Activated CD8-positive, alpha-beta memory T cell treated with anti-CD3 and anti-CD28 coated beads, Interleukin-2, amount 50 U/mL, for 1 hour (primary cell): ENCODE results near the gene SKI.

Experiments
- DNase-seq: peaks from one replicate; pipeline ENCODE4 v3.0.0-alpha.2; 2020; ENCODE audit errors: extremely low read depth

Gene SKI

GRCh38 chr1:2306151-2306978, 78.2 kb downstream of the SKI start:
- no peak for DNase-seq

GRCh38 chr1:2307064-2307605, 79.0 kb downstream of the SKI start:
- no peak for DNase-seq

- DNase-seq: no peak
Observed at GRCh38 chr1:2307972-2308371, 79.9 kb downstream of the SKI start.

- DNase-seq: no peak
Observed at GRCh38 chr1:2308844-2309243, 80.7 kb downstream of the SKI start.

- DNase-seq: no peak
Observed at GRCh38 chr1:2310332-2311183, 82.4 kb downstream of the SKI start.

- no peak for DNase-seq
Observed at GRCh38 chr1:2311184-2312032, 83.3 kb downstream of the SKI start.

GRCh38 chr1:2312160-2312514, 84.0 kb downstream of the SKI start:
- no peak for DNase-seq

- DNase-seq: no peak
Observed at GRCh38 chr1:2312515-2313301, 84.6 kb downstream of the SKI start.

- DNase-seq: no peak
Observed at GRCh38 chr1:2313651-2314261, 85.6 kb downstream of the SKI start.

GRCh38 chr1:2314273-2314802, 86.2 kb downstream of the SKI start:
- no peak for DNase-seq

GRCh38 chr1:2314803-2315673, 86.9 kb downstream of the SKI start:
- DNase-seq: no peak

- no peak for DNase-seq
Observed at GRCh38 chr1:2315674-2316450, 87.7 kb downstream of the SKI start.

GRCh38 chr1:2316451-2316961, 88.4 kb downstream of the SKI start:
- DNase-seq: no peak

- no peak for DNase-seq
Observed at GRCh38 chr1:2317230-2318065, 89.3 kb downstream of the SKI start.

GRCh38 chr1:2318314-2319278, 90.5 kb downstream of the SKI start:
- no peak for DNase-seq

GRCh38 chr1:2319291-2319690, 91.2 kb downstream of the SKI start:
- DNase-seq: no peak
